Measurements from ENCODE around the gene PRRX1.
A peak's percentile ranks its signal among the peaks of the same experiment; 100 is the strongest.

The PRRX1 gene

GRCh38 chr1:170692866-170693575 is 29.1 kb downstream of the PRRX1 start:
- peak in 2 of 3 experiments; percentile 14 to 51 for DNase-seq

- no peak for DNase-seq
Measured at GRCh38 chr1:170694172-170694926, 30.4 kb downstream of the PRRX1 start.

GRCh38 chr1:170695955-170696590 is 32.1 kb downstream of the PRRX1 start:
- no peak for DNase-seq

GRCh38 chr1:170696591-170697290 is 32.8 kb downstream of the PRRX1 start:
- no peak for DNase-seq

- no peak for DNase-seq
Measured at GRCh38 chr1:170697316-170697715, 33.4 kb downstream of the PRRX1 start.

GRCh38 chr1:170698301-170699275 is 34.7 kb downstream of the PRRX1 start:
- DNase-seq, result no peak

- no peak for DNase-seq
Measured at GRCh38 chr1:170699696-170700095, 35.8 kb downstream of the PRRX1 start.

- DNase-seq, result no peak
Measured at GRCh38 chr1:170700842-170701615, 37.1 kb downstream of the PRRX1 start.

- DNase-seq, result no peak
Measured at GRCh38 chr1:170701962-170702361, 38.0 kb downstream of the PRRX1 start.

GRCh38 chr1:170703591-170703990 is 39.7 kb downstream of the PRRX1 start:
- DNase-seq, result no peak

- no peak for DNase-seq
Measured at GRCh38 chr1:170704256-170704655, 40.3 kb downstream of the PRRX1 start.

GRCh38 chr1:170705981-170706380 is 42.0 kb downstream of the PRRX1 start:
- no peak for DNase-seq

GRCh38 chr1:170707117-170707516 is 43.2 kb downstream of the PRRX1 start:
- DNase-seq, result no peak

GRCh38 chr1:170707959-170708655 is 44.2 kb downstream of the PRRX1 start:
- no peak for DNase-seq

- DNase-seq, result no peak
Measured at GRCh38 chr1:170711682-170712081, 47.8 kb downstream of the PRRX1 start.

- DNase-seq, result peak in 1 of 3 experiments; percentile 25
Measured at GRCh38 chr1:170714163-170714562, 50.2 kb downstream of the PRRX1 start.

- no peak for DNase-seq
Measured at GRCh38 chr1:170714938-170715337, 51.0 kb downstream of the PRRX1 start.

GRCh38 chr1:170716835-170717429 is 53.0 kb downstream of the PRRX1 start:
- no peak for DNase-seq

GRCh38 chr1:170720661-170721060 is 56.7 kb downstream of the PRRX1 start:
- DNase-seq, result peak in 1 of 3 experiments; percentile 60

- no peak for DNase-seq
Measured at GRCh38 chr1:170721621-170722020, 57.7 kb downstream of the PRRX1 start.
